GM08714 (cell line): ENCODE data around the gene ZNF217.

Experiments used
- H3K4me3 ChIP-seq: fragments of 200-500 bp; sonication (Bioruptor generic); 2 replicates; pipeline ENCODE4 v1.5.1; 2014; ENCODE audit warnings: mild to moderate bottlenecking, low read length, inconsistent platforms
- ZNF274 ChIP-seq: IDR thresholded peaks from 2 replicates; pipeline ENCODE4 v1.6.1; 2012; ENCODE audit warnings: mild to moderate bottlenecking, low read depth, low read length

The ZNF217 gene

GRCh38 chr20:53517146-53517545 is 76.5 kb downstream of the ZNF217 start:
- H3K4me3 ChIP-seq: no peak overlapping the region
- no peak for TF ChIP-seq ZNF274
